Activated CD4-positive, alpha-beta T cell treated with anti-CD3 and anti-CD28 coated beads for 36 hours (primary cell): ENCODE data around the gene DENND4A. TPM values are rescaled to one million over a fixed set of nuclear protein-coding genes. Genes with fewer than 3 reads are reported as not detected.

Source experiments
- ATAC-seq: fragments of 200-7000 bp; cut with Tn5 transposase; one replicate; pipeline ENCODE4 v1.10.0; 2021; ENCODE audit warnings: mild to moderate bottlenecking, moderate library complexity
- CTCF ChIA-PET: fragments of 350-600 bp; sonication (Branson Sonifier 250); formaldehyde crosslinking; loops from one replicate; lab custom pipeline; 2021; ENCODE audit warnings: antibody characterized with exemption; lab: Charles Lee
- POLR2A ChIA-PET: fragments of 350-600 bp; sonication (Branson Sonifier 250); formaldehyde crosslinking; loops from one replicate; lab custom pipeline; 2021; ENCODE audit warnings: antibody characterized with exemption, inconsistent platforms; lab: Charles Lee
- DNase-seq: peaks from one replicate; pipeline ENCODE4 v3.0.0-alpha.2; 2020
- H3K27ac Mint-ChIP-seq: one replicate; pipeline ENCODE4 v1.8.0; 2021; ENCODE audit warnings: mixed read lengths
- H3K27me3 Mint-ChIP-seq: one replicate; pipeline ENCODE4 v1.8.0; 2021; ENCODE audit warnings: mixed read lengths
- H3K36me3 Mint-ChIP-seq: one replicate; pipeline ENCODE4 v1.8.0; 2021; ENCODE audit warnings: low read depth, mixed read lengths
- H3K4me1 Mint-ChIP-seq: one replicate; pipeline ENCODE4 v1.8.0; 2021; ENCODE audit warnings: mixed read lengths
- H3K4me3 Mint-ChIP-seq: one replicate; pipeline ENCODE4 v1.8.0; 2021; ENCODE audit warnings: mild to moderate bottlenecking, moderate library complexity, mixed read lengths
- H3K9me3 Mint-ChIP-seq: one replicate; pipeline ENCODE4 v1.8.0; 2021; ENCODE audit warnings: low read depth, mixed read lengths
- intact Hi-C, 2 experiments: fragments of 100-400 bp; cut with DNase I in 1 of 2; cut with micrococcal nuclease in 1 of 2; formaldehyde crosslinking; loops; one replicate each; pipeline versions ENCODE4 v1.14.2 to v1.15.1; 2022 to 2024; cut with DNase I, micrococcal nuclease
- total RNA-seq, 2 experiments: library from RNA; stranded (reverse); gene quantifications; one replicate each; pipeline ENCODE4 v1.2.3, GENCODE V29; 2021

The DENND4A gene
- total RNA-seq, 2 experiments from 2014 or later, result 35.6 to 43.5 TPM

DNA sequence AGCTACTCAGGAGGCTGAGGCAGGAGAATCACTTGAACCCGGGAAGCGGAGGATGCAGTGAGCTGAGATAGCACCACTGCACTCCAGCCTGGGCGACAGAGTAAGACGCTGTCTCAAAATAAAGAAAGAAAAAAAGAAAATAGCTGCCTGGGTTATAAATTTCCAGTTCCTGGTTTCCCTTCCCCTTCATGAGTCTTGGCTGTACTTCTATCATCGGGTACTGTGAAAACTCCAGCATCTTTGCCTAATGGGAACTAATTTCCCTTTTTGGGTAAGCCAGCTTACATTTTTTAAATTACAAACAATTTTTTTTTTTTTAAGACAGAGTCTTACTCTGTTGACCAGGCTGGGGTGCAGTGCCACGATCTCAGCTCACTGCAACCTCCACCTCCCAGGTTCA lies 15.0 kb downstream of the DENND4A start:
- H3K27ac Mint-ChIP-seq, result no peak overlapping the region
- H3K27me3 Mint-ChIP-seq, result no peaks in the 10 kb centered on the region
- POLR2A ChIA-PET, result no interaction called here
- no peaks in the 10 kb centered on the region for H3K9me3 Mint-ChIP-seq
- H3K4me1 Mint-ChIP-seq, result peaks cover 33% of the 10 kb centered on the region
- no peak overlapping the region for H3K4me3 Mint-ChIP-seq
- CTCF ChIA-PET, result no interaction called here
- DNase-seq (no peak), ATAC-seq (no peak)
- H3K36me3 Mint-ChIP-seq, result peaks cover 17% of the 10 kb centered on the region
- intact Hi-C loops, result loop anchor here in 1 of 2 experiments (10.0 kb wide), 1 partner anchor 48 kb away; no protein-coding TSS in a partner anchor

DNA sequence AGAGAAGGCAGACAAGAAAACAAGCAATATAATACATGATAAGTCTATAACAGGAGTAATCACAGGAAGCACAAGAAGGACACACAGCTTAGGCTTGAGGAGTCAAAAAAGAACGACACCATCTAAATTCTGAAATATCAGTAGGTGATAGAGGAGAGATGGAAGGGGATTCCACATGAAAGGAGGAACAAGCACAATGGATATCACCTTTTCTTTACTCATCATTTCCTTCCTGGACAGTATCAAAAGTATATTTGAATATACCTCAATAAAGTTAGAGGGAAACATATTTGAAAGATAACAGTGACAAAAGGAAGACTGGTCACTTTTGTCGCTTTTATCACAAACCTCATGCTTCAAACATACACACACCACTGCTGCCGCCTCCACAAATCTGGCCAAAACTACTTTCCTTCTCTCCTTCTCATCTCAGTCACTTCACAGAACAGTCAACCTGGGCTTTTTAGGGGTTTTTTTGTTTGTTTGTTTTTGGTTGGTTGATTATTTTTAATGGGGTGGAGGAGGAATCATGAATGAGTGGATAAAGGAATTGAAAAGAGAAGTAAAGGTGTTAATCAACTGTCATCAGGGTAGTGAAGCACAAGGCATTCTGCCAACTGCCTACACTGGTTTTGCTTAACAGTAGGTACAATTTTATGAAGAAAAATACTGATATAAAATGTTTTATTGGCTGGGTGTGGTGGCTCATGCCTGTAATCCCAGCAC lies 18.5 kb downstream of the DENND4A start:
- Mint-ChIP-seq H3K27ac (peak overlapping the region; percentile 48), H3K36me3 (peaks cover 19% of the 10 kb centered on the region), H3K27me3 (no peaks in the 10 kb centered on the region), H3K9me3 (no peaks in the 10 kb centered on the region), H3K4me1 (peaks cover 41% of the 10 kb centered on the region), H3K4me3 (no peak overlapping the region)
- DNase-seq (peak; percentile 44), ATAC-seq (peak; percentile 62)
- ChIA-PET CTCF (interaction anchor here (0.6 kb wide), 1 partner anchor 44 kb away, joined by 5 read pairs; no protein-coding TSS in a partner anchor), POLR2A (no interaction called here)
- intact Hi-C loops, result loop anchor here in 1 of 2 experiments (10.0 kb wide), 1 partner anchor 51 kb away; no protein-coding TSS in a partner anchor

DNA sequence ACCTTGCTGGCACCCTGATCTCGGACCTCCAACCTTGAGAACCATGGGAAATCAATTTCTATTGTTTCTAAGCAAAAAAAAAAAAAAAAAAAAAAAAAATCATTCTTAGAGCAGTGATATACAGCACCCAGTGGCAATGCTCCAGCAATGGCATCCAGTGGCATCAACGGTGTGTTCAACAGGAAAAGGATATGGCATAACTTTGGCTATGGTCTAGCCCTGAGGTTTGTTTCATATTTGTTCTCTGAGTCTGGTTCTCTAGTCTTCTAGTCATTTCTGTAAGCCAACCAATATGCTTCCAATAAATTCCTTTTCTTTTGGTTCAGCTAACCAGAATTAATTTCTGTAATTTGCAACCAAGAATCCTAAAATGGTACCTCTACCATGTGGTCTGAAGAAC lies 19.2 kb downstream of the DENND4A start:
- Mint-ChIP-seq H3K27ac (peak overlapping the region; percentile 48), H3K27me3 (no peaks in the 10 kb centered on the region), H3K4me1 (peaks cover 42% of the 10 kb centered on the region), H3K9me3 (peaks cover 4% of the 10 kb centered on the region), H3K36me3 (peaks cover 22% of the 10 kb centered on the region), H3K4me3 (no peak overlapping the region)
- peak; percentile 42 for ATAC-seq
- POLR2A ChIA-PET, result no interaction called here
- CTCF ChIA-PET, result interaction anchor here (0.7 kb wide), 1 partner anchor 8 kb away, joined by 3 read pairs; no protein-coding TSS in a partner anchor
- intact Hi-C loops, result loop anchor here in 1 of 2 experiments (10.0 kb wide), 1 partner anchor 52 kb away; no protein-coding TSS in a partner anchor
- no peak for DNase-seq

DNA sequence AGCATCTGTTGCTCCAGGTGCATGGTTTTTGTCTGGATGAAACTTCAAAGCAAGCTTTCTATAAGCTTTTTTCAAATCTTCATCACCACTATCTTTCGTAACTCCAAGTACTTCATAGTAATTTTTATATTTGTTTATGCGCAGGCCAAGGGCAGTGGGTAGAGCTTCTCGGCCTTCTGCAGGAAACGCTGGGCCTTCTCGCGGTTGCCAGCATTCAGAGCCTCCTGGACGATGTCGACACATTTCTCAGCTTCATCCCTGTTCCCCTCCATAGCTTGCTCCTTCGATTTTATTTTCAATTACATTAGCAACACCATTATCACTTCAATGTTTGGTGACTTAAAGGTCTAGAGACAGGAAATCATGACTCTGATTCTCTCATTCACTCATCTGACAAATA lies 20.2 kb downstream of the DENND4A start:
- no peak for ATAC-seq
- Mint-ChIP-seq H3K36me3 (peaks cover 23% of the 10 kb centered on the region), H3K9me3 (peaks cover 4% of the 10 kb centered on the region), H3K4me3 (no peak overlapping the region), H3K4me1 (peaks cover 51% of the 10 kb centered on the region), H3K27me3 (no peaks in the 10 kb centered on the region), H3K27ac (no peak overlapping the region)
- ChIA-PET CTCF (interaction anchor here (0.6 kb wide), 2 partner anchors 20 to 113 kb away, joined by 3 read pairs; no protein-coding TSS in a partner anchor), POLR2A (no interaction called here)
- no peak for DNase-seq
- intact Hi-C loops, result loop anchor here in 1 of 2 experiments (10.0 kb wide), 1 partner anchor 53 kb away; no protein-coding TSS in a partner anchor

DNA sequence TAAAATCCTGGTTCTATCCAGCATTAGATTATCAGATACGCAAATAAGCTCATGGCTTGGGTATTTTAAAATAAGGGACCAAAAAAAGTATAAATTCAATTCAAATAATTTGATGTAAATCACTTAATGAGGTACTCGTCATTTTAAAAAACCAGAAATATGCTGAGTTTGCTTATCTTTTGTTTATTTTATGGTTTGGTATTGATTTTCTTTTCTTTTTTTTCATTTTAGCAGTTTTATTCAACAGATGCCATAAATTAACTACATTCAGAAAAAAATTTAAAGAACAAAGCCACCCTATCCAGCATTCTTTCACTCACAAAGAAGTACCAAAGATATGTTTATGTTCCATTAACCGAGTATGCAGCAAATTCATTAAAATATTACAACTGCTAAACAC lies 22.6 kb downstream of the DENND4A start:
- Mint-ChIP-seq H3K4me3 (no peak overlapping the region), H3K4me1 (peaks cover 53% of the 10 kb centered on the region), H3K9me3 (peaks cover 4% of the 10 kb centered on the region), H3K27ac (no peak overlapping the region), H3K27me3 (no peaks in the 10 kb centered on the region), H3K36me3 (peaks cover 22% of the 10 kb centered on the region)
- CTCF ChIA-PET, result interaction anchor here (0.9 to 1.7 kb wide), 4 partner anchors 16 to 21 kb away, joined by 3 to 6 read pairs (median 4); no protein-coding TSS in a partner anchor
- DNase-seq (no peak), ATAC-seq (no peak)
- intact Hi-C loops, result no loop called here
- POLR2A ChIA-PET, result no interaction called here

DNA sequence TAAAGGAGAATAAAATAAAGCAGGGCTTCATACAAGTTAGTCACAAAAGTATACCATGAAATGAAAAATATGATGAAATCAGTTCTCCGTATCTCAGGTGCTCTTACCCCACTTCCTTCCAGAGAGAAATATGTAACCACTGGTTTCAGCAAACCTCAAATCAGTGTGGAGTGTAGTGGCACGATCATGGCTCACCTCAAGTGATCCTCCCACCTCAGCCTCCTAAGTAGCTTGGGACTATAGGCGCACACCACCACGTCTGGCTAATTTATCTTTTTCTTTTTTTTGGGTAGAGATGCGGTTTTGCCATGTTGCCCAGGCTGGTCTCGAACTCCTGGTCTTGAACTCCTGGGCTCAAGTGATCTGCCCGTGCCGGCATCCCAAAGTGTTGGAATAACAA lies 24.2 kb downstream of the DENND4A start:
- H3K27me3 Mint-ChIP-seq, result no peaks in the 10 kb centered on the region
- H3K9me3 Mint-ChIP-seq, result peaks cover 4% of the 10 kb centered on the region
- peaks cover 20% of the 10 kb centered on the region for H3K36me3 Mint-ChIP-seq
- POLR2A ChIA-PET, result no interaction called here
- H3K4me1 Mint-ChIP-seq, result peaks cover 50% of the 10 kb centered on the region
- intact Hi-C loops, result no loop called here
- H3K27ac Mint-ChIP-seq, result peak overlapping the region; percentile 78
- DNase-seq, result peak; percentile 54
- H3K4me3 Mint-ChIP-seq, result no peak overlapping the region
- ATAC-seq, result peak; percentile 91
- CTCF ChIA-PET, result interaction anchor here (1.0 to 1.3 kb wide), 2 partner anchors 19 to 25 kb away, joined by 3 to 6 read pairs; no protein-coding TSS in a partner anchor

DNA sequence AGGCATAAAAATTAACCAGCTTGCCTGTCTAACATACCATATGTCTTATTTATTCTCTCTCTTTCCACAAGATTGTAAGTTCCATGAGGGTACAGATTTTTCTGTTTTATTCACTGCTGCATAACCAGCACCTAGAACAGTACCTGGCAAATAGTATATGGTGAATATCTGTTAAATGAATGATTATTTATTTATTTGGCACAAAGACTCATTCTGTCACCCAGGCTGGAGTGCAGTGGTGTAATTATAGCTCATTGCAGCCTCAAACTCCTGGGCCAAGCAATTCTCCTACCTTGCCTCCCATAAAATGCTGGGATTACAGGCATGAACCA lies 24.9 kb downstream of the DENND4A start:
- CTCF ChIA-PET, result interaction anchor here (0.6 to 1.6 kb wide), 4 partner anchors 25 to 1413 kb away, joined by 3 to 6 read pairs (median 4); partner anchors contain the start of gene RAB11A
- intact Hi-C loops, result no loop called here
- peak overlapping the region; percentile 30 for H3K27ac Mint-ChIP-seq
- H3K36me3 Mint-ChIP-seq, result peaks cover 17% of the 10 kb centered on the region
- ATAC-seq (no peak), DNase-seq (no peak)
- no peaks in the 10 kb centered on the region for H3K27me3 Mint-ChIP-seq
- POLR2A ChIA-PET, result interaction anchor here (0.5 kb wide), 1 partner anchor 111 kb away, joined by 3 read pairs; no protein-coding TSS in a partner anchor
- peaks cover 53% of the 10 kb centered on the region for H3K4me1 Mint-ChIP-seq
- peaks cover 4% of the 10 kb centered on the region for H3K9me3 Mint-ChIP-seq
- H3K4me3 Mint-ChIP-seq, result no peak overlapping the region

DNA sequence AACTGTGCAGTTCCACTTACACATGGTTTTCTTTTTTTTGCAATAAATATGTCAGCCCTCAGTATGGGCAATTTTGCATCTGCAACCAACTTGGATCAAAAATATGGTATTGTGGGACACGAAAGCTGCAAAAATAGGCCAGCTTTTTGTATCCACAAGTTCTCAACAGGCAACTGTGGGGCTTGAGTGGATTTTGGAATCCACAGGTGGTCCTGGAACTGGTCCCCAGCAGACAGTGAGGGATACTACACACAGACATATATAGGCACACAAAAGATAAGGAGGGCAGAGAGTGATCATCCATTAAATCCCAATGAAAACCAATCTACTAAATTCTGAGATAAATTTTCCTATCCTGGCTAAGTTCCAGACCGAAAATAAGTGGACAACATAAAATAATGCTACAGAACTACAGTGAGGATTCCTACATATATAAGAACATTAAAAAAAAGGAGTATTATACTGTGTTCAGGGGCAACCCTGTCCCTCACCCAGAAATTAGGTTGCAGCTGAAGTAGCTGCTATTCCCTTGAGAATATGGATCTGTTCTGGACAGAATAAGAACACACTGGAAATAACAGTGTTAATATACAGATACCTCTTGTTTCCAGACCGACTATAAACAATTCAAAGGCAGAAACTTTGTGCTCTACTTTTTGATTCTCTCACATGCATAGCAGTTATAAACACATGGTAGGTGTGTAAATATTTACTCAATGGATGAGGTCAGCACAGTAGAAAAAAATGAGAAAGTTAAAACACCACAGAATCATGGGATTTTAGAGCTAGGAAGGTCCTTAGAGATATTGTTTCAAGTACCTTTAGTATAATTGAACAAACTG lies 25.4 kb downstream of the DENND4A start:
- peak overlapping the region; percentile 47 for H3K27ac Mint-ChIP-seq
- DNase-seq (no peak), ATAC-seq (no peak)
- peaks cover 53% of the 10 kb centered on the region for H3K4me1 Mint-ChIP-seq
- intact Hi-C loops, result no loop called here
- ChIA-PET CTCF (interaction anchor here (0.6 to 1.6 kb wide), 5 partner anchors 26 to 1412 kb away, joined by 3 to 6 read pairs (median 3); partner anchors contain the start of gene RAB11A), POLR2A (interaction anchor here (0.5 to 0.7 kb wide), 2 partner anchors 96 to 112 kb away, joined by 3 to 4 read pairs; no protein-coding TSS in a partner anchor)
- peaks cover 14% of the 10 kb centered on the region for H3K36me3 Mint-ChIP-seq
- H3K4me3 Mint-ChIP-seq, result no peak overlapping the region
- H3K9me3 Mint-ChIP-seq, result peaks cover 4% of the 10 kb centered on the region
- H3K27me3 Mint-ChIP-seq, result no peaks in the 10 kb centered on the region

DNA sequence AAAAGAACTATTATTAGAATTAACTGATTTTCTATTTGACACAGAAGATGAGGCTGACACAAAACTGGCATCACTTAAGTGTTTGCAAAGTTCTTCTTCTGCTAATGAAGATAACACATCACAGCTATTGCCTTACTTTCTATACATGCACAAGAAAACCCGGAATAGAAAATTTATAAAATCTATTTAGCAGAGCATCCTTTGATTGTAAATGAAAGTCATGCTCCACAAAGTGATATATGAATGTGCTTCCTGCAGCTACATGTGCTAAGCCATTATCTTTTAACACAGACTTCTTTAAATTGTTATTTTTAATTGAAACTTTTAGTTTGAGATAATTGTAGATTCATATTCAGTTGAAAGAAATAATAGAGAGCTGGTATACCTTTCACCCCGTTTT lies 27.0 kb downstream of the DENND4A start:
- POLR2A ChIA-PET, result interaction anchor here (0.6 kb wide), 1 partner anchor 75 kb away, joined by 3 read pairs; no protein-coding TSS in a partner anchor

DNA sequence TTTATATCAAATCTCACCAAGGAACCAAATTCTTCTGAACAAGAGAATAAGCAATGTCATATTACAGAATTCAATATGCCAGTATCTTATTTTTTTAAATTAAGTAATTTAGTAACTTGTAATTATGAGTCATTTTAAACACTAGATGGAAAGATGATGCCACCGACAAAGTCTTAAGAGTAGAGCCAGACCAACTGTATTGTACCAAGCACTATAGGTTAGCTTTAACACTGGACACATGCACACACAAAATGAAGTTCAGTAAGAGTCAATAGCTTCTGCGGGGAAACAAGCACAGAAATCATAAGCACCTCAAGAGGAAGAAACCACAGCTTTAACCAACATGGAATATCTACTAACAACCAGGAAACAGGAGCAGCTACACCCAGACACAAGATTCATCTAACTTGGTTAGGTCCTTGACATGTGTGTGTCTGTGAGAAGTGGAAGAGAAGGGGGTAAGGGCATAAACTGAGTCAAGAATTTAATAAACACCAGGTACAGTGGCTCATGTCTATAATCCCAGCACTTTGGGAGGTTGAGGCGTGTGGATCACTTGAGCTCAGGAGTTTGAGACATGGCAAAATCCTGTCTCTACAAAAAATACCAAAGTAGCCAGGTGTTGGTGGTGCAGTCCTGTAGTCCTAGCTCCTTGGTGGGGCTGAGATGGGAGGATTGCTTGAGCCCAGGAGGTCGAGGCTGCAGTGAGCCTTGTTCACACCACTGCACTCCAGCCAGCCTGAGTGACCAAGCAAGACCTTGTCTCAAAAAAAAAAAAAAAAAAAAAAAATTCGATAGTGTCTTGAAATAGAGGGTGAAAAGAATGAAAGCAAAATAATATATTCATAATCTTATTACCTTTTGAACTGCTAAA lies 28.9 kb downstream of the DENND4A start:
- ATAC-seq, result peak; percentile 28

More for the DNA sequence above, 27.0 kb downstream of the DENND4A start:
- intact Hi-C loops, result no loop called here
- Mint-ChIP-seq H3K27ac (no peak overlapping the region), H3K9me3 (peaks cover 4% of the 10 kb centered on the region), H3K27me3 (no peaks in the 10 kb centered on the region), H3K36me3 (peaks cover 14% of the 10 kb centered on the region), H3K4me3 (no peak overlapping the region), H3K4me1 (peaks cover 51% of the 10 kb centered on the region)
- ATAC-seq, result no peak
- no peak for DNase-seq
- CTCF ChIA-PET, result interaction anchor here (0.6 kb wide), 1 partner anchor 7 kb away, joined by 3 read pairs; no protein-coding TSS in a partner anchor

More for the DNA sequence above, 28.9 kb downstream of the DENND4A start:
- ChIA-PET POLR2A (no interaction called here), CTCF (interaction anchor here (0.7 to 1.3 kb wide), 4 partner anchors 25 to 94 kb away, joined by 3 to 4 read pairs (median 4); no protein-coding TSS in a partner anchor)
- intact Hi-C loops, result no loop called here
- no peak for DNase-seq
- peaks cover 48% of the 10 kb centered on the region for H3K4me1 Mint-ChIP-seq
- no peak overlapping the region for H3K4me3 Mint-ChIP-seq
- H3K27me3 Mint-ChIP-seq, result no peaks in the 10 kb centered on the region
- peaks cover 2% of the 10 kb centered on the region for H3K9me3 Mint-ChIP-seq
- peak overlapping the region; percentile 49 for H3K27ac Mint-ChIP-seq
- peaks cover 11% of the 10 kb centered on the region for H3K36me3 Mint-ChIP-seq
